Fibroblast of skin of left quadriceps (primary cell): ENCODE results near the gene IL1RAPL2.

Experiments used
- DNase-seq, 2 experiments: peaks; one replicate each; pipeline ENCODE4 v3.0.0-alpha.2; 2013; ENCODE audit warnings: low read depth in 2 of 2

Gene IL1RAPL2

DNA sequence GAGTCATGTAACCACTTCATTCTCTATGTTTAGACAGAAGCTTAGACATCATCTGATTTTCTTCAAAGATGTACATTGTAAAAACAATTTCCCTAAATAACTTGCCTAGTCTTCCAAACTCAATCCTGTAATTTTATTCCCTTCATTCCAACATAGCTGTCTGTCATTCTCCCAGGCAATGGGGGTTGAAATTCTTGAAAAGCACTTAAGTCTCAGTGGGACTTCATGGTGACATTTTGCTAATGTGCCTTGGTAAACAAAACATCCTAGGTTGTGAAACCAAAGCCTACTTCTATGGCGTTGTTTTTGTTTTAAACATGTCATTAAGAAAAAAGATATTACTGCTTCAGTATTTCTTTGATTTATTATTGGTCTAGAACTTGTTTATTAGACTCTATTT lies 1134.3 kb downstream of the IL1RAPL2 start:
- no peak for DNase-seq

DNA sequence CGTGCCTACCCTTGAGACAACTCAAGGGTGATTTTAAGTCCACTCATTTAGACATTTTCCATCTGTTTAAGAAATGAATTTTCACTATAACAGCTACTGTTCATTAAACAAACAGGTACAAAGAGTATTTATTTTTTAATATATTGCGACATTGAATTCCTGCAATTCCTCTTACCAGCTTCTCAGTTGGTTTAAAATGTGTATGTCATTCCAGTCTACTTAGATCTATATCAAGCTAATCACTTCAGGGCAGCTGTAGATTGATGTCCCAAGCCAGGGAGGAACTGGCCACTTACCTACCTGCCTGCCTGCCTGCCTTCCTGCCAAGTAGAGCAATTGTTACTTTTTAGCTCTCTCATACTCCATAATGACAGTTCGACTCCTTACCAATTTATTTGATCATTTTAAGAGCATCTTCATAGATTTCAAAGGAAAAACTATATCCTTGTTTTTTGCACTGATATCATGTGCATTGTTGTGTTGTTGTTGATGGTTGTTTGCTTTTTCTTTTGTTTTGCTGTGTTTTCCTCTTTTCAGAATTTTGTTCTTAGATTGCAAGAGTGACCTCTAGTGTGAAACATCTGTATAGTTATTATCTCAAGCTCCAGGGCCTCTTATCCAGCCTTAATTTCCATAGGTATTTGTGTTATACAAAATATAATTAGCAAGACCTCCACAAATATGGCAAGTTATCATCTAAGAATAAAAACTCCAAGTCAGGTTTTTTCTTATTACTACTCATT lies 1135.5 kb downstream of the IL1RAPL2 start:
- no peak for DNase-seq

DNA sequence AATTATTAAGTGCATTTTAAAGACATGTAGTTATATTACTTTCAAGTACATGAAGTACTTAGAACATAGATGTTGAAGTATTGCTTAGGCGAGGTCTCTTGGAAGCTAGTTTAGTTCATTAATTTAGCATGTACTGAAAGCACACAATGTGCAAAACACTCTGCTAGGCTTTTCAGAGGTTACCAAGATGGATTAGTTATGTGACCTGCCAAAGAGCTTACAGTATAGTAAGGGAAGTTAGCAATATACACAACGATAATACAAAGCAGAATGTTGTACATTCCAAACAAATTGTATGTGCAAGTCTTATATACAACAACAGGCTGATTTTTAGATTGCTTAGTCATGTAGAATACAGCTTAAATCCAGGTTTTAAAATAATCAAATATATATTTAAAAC lies 1137.9 kb downstream of the IL1RAPL2 start:
- no peak for DNase-seq

DNA sequence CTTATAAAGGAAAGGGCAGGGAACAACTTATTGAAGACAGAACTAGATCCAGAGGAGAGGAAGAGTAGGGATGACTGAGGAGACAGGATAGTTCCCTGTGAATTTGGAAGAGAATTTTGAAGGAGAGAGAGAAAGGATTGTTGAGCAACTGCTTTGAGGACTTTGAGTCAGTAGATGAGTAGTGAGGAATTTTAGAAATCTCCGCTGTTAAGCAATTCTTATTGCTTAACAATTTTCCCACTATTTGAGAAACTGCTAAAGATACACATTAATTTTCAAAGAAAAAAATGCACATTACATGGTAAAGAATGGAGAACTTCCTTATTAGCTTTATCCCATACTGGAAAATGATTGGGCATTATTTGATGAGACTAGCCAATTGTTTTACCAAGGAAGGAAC lies 1140.0 kb downstream of the IL1RAPL2 start:
- no peak for DNase-seq

DNA sequence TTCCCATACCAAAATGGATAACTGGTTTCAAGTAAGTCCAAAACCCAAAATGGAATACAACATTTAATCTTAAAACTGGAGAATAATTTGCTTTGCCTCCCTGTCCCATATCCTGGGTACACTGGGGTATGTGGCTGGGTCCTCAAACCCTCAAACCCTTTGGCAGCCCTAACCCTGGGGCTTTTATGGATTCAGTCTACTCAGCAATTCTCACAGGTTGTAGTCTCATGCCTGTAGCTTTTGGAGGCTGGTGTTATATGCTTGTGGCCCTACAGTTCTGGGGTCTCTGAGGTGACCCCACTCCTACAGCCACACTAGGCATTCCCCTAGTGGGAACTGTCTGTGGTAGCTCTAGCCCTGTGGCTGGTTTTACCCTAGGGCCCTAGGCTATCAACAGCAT lies 1145.8 kb downstream of the IL1RAPL2 start:
- DNase-seq = no peak

DNA sequence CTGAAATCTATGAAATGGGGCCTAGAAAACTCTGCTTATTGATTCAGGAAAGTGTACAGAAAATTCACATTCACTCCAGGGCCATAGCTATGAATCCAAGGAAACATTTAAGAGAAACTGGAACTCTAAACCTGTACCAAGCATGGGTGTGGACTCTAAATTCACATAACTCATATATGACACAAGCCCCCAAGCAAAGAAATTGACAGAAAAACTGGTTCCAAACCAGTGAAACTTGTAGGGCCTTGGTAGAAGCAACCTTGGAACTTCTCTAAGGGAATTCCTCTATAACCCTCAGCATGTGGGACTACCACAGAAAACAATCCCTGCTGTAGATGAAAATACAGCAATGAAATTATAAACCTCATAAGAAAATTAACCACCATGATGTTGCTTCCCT lies 1149.7 kb downstream of the IL1RAPL2 start:
- DNase-seq = no peak

DNA sequence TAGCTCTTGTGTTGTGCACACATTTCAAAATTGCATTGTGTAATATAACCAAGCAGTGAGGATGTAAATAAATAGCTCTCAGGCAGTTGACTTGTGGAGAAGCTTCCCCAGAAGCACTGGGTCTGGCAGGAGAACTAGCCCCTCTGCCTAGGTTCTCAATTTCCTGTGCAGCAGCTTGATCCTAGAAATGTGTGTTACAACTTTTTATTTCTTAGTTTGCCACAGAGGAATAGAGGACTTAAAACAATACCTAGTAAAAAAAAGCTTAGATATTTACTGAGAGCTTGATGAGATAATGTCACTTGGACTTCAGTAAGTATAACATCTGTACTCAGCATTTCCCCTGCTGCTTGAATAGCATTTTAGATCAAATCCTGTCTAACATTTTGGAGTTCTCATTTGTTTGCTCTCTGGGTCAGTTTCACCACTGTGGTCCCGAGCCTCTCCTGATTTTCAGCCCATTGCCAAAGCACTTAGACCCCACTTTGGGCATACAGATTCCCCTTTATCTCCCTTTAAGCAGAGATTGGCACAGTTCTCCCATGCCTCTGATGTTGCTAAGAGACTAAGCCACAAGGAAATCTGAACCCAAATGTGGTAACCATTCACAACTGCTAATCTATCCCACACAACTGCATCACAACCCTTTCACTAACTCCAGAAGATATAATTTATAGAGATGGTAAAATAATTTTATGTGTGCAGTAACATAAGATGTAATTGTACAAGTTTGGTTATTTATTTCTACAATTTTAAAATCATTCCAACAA lies 1158.2 kb downstream of the IL1RAPL2 start:
- no peak for DNase-seq

DNA sequence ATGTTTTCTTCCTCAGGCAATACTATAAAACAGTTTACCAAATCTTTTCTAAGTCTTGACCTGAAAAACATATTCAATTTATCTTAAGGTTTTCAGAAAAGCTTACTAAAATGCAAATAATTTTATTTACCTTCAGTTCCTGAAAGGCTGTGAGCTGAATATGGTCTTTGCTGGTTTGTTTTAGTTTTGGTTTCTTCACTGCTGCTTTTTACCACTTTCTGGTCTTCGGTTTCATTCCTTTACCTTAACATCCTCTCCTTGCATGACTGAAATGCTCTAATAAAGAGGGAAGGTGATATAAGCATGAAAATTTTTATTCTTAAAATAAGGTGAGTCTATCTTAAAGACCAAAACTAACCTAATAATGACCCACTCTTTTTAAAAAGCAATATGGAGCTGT lies 1159.2 kb downstream of the IL1RAPL2 start:
- DNase-seq = no peak

DNA sequence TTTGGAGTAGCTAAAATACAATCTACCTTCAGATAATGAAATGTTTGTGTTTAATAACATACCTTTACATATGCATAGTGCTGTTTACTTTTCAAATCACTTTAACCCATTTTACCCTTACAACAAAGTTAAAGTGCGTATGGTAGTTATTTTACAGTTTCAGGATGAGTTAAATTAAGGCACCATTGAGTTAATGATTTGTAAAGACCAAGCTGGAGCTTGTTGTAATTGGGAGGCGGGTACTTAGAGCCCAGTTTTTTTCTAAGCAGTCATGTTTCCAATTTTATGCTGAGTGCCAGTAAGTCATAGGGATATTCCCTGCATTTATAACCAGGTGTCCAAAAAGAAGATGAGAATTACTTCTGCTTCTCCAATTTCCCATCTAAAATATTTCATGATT lies 1172.2 kb downstream of the IL1RAPL2 start:
- no peak for DNase-seq

DNA sequence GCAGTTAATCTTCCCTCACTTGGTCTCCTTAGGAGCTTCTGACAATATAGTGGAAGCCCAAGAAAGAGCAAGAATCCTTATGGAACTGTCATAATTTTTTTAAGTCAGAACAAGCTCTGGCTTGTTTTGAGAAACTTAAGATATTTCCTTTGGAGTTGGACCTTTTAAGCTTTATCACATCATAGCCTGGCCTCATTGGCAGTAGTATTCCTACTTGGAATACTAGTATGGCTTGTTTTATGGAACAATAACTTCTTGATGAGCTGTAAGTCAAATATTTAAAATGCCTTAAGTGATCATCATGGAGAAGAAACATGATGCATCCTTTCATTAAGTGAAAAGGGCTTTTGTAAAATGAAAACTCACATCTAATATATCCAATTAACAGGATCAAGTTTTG lies 1178.3 kb downstream of the IL1RAPL2 start:
- no peak for DNase-seq

DNA sequence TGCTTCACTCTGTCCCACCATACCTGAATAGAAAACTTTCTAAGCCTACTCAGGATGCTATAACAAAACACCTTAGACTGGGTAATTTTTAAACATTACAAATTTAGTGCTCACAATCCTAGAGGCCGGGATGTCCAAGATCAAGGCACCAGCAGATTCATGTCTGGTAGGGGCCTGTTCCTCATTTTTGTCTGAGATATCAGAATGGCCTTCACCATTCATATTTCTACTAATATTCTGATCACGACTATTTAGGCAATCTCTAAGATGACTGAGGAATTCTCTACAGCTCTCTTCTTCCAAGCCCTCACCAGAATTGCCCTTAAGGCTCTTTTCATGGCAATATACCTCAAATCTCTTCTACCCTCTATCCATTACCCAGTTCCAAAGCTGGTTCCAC lies 1178.9 kb downstream of the IL1RAPL2 start:
- no peak for DNase-seq

DNA sequence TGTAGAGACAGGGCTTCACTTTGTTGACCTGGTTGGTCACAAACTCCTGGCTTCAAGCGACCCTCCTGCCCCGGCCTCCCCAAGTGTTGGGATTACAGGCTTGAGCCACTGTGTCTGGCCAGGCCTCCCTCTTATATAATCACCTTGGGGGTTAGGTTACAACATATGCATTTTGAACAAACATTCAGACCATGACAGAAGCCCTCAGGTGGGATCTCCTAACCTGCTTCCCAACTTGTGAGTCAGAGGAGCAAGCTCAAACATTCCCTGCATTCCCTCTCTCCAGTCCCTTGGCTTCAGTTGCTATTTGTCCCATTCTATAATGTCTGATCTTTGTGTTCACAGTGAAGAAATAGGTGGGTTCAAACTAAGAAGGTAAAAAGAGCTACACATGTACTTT lies 1179.9 kb downstream of the IL1RAPL2 start:
- no peak for DNase-seq

DNA sequence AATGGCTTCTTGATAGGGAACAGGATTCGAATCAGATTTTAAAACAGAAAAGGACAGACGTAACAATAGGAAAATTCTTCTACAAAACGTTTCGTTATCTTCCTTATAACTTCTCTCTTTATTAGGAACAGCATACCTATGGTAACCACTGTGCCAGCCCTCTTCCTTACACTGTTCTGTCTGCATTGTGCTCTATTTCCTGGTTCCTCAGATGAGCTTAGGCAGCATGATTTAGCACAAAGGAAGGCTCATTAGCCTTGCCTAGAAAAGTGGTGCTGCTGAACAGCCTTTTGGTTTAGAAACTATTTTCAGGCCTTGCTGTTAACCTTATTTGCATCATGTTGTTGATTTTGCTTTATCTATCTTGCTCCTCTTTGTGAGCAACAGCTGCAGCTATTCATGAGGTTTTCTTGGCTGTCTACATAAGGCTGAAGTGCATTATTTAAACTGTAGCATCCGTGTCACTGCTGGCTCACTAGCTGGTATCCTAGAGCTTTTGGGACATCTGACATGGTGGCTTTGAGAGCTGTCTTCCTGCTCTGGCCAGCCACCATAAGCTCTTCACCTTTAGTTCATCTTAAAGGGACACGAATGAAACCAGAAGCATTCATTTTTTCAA lies 1186.4 kb downstream of the IL1RAPL2 start:
- DNase-seq = no peak

DNA sequence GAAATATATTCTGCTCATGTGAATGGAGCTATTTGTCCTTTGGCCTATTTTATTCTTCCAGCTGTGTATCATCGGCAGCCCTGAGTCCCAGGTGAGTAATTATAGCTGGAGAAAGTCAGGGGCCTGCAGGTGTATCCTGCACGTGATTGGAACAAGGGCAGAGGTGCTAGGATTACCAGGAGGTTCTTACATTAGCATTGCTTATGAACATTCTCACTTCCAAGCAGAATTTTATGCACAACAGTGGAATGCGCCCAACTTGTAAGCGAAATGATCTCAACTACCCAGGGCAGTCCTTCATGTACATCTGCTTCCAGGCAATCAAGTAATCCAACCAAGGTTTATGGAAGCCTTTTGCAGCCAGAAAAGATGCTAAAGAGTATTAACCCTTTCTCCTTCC lies 1187.4 kb downstream of the IL1RAPL2 start:
- DNase-seq = no peak

DNA sequence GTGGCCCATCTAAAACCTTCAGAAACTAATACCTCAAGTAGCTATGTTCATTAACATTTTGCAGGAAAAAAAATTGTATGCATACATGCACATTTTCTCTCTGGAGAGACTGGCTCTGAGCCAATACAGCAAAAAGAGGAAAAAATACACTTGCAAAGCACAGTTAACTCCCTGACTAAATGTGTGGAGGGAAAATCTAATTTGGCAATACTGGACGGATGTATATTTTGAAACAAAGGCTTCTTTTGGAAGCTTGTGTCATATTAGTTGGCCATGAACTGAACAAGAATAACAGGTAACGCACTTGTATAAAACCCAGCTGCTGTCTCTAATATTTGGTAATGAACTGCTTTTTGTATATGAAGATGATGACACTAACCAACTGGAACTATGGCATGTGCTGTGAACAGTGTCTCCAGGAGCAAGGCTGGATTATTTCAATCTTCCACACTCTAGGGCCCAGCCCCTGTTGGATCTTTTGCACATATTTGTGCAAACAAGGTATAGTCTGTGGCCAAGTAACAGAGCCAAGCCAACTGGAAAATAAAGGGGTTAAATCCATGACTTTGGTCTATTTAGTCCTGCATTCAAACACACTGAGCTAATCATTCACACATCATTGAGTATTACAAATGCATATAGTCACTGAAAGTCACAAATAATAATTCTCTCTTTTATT lies 1188.4 kb downstream of the IL1RAPL2 start:
- no peak for DNase-seq

DNA sequence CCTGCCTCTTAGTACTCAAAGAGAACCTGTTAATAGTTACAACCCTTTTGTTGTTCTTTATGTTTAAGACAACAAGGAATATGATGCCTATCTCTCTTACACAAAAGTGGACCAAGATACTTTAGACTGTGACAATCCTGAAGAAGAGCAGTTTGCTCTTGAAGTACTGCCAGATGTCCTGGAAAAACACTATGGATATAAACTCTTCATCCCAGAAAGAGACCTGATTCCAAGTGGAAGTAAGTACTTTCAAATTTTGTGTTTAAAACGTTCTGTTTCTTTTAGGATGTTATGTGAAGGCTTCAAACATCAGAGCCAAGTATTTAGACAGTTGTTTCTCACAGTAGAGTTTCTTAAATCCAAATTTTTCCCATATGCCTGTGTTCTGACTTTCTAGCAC lies 1189.1 kb downstream of the IL1RAPL2 start:
- DNase-seq = no peak

DNA sequence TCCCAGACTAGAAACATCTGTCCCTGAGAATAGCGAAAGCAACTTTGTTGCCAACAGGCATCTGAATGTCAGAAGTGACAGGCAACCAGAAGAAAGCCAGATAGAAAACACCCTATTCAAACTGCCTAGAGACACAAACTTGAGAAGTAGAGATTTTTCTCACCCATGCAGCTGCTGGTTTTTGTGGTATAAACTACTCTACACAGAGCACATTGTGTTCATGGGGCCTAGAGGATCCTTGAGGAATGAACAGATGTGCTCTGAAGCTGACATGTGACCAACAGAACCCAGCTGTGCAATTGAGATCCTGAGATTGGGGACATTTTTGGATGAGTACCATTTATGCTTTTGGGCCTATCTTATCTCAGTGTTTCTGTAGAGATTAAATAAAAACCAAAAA lies 1192.8 kb downstream of the IL1RAPL2 start:
- DNase-seq = no peak

DNA sequence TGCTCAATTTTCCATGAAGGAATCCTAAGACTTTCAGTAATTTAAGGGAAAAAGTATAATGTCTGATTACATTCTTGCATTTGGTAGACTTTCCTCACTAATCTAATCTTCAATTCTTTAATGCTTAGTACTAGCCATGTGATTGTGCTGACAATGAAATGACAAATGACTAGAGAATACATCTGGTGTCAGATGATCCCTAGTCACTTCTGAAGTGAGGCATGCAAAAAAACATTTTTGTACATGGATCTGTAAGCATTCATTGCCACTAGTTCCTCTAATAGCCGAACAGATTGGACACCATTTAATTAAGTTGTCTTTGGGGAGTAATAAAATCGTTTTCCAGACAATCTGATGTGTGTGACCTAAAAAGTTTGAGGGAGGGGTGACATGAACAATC lies 1193.6 kb downstream of the IL1RAPL2 start:
- DNase-seq = no peak

DNA sequence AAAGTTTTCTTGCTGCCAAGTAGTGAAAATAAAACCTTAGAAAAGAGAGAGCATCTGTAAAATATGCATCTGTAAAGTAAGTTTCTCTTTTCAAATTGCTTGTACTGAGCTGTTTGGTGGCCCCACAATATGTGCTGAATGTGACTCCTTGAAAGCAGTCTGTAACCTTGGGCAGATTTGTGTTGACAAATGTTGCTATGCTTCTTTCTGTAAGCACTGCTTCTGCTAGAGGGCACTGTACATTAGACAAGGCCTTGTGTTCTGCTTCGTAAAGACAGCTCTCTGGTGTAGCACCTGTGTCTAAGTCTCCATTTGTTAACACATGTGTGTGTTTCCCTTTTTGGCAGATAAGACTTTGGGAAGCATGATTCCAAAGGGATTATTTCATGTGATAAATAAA lies 1199.7 kb downstream of the IL1RAPL2 start:
- no peak for DNase-seq

DNA sequence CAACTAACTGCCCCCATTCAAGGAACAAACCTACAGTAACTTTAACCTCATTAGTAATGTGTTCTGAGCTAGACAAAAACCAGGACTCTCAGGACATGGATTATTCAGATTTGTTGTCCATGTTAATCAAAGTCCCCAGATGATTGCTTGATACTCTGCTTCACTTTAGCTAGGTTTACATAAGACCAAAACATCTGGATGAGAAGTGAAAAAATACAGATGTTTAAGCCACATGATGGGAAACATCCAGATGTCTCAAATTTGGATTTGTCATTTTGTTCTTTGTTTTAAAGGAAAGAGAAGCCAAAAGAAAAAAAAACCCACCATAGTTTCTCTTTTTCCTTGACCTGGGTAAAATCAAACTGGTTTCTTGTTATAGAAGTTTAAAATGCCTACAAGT lies 1207.8 kb downstream of the IL1RAPL2 start:
- no peak for DNase-seq

DNA sequence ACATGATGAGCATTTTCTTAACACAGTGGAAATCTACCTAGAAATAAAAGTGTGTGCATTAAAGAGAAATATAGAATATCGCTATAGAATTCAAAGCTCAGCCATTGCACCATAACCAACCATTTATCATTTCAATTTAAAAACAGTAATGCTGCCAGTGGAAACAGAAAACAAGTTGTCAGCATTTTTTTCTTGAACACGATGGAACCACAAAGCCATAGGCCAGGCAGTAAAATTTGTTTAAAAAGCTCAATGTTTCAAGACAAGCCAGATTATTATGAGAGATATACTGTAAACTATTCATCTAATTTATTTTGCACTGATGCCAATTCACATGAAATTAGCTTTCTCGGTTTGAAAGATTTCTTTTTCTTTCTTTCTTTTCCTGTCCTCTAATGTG lies 1209.7 kb downstream of the IL1RAPL2 start:
- DNase-seq = no peak

DNA sequence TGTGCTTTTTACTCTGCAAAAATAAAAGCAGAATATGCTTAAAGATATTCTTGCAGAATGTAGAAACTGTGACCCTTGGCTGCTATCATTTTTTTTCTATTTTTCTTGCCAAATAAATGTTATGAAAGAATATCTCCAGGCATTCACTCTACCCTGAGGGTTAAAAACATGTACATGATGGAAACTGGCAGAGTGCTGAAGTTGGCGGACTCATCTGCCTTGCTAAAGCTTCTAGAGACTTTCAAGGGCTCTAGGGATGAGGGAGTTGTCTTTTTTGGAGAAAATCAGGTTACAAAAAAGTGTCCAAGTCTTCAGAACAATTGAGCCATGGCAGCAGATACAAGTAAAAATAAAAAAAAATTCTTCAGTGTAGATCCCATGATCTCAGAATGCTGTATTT lies 1215.8 kb downstream of the IL1RAPL2 start:
- DNase-seq = no peak
